ENCODE data around the gene SLC26A9.

Gene SLC26A9

GRCh38 chr1:205965036-205965884 lies 22.0 kb upstream of the SLC26A9 start:
- H3K27ac ChIP-seq (ENCODE audit: extremely low read depth, low read depth, low read length), result no peak overlapping the region
- TF ChIP-seq SP2 (tag by site-specific recombination; IDR thresholded peaks at IDR 0.05) (no peak), GLIS1 (tag by site-specific recombination; IDR thresholded peaks at IDR 0.05) (peak; percentile 35)
- H3K9me3 ChIP-seq (ENCODE audit: control insufficient read depth, insufficient read depth, low read depth, low read length), result no peaks in the 10 kb centered on the region
- CTCF ChIA-PET, result interaction anchor here (1.6 to 2.4 kb wide), 2 partner anchors 12 to 47 kb away, joined by 6 to 14 read pairs; no protein-coding TSS in a partner anchor
- POLR2A ChIA-PET, result no interaction called here
- no peaks in the 10 kb centered on the region for H3K36me3 ChIP-seq (ENCODE audit: control insufficient read depth in 2 of 2, insufficient read depth in 1 of 2, low read length in 2 of 2)
- H3K4me3 ChIP-seq (ENCODE audit: low read depth, low read length), result no peak overlapping the region
- peaks cover 9% of the 10 kb centered on the region for H3K4me1 ChIP-seq (ENCODE audit: control insufficient read depth, insufficient read depth, low read length)

- Histone ChIP-seq H3K4me1 (ENCODE audit: control insufficient read depth, insufficient read depth, low read length) (peaks cover 9% of the 10 kb centered on the region), H3K36me3 (ENCODE audit: control insufficient read depth in 2 of 2, insufficient read depth in 1 of 2, low read length in 2 of 2) (no peaks in the 10 kb centered on the region), H3K27ac (ENCODE audit: extremely low read depth, low read depth, low read length) (no peak overlapping the region), H3K9me3 (ENCODE audit: control insufficient read depth, insufficient read depth, low read depth, low read length) (no peaks in the 10 kb centered on the region), H3K4me3 (ENCODE audit: low read depth, low read length) (no peak overlapping the region)
- ChIA-PET CTCF (interaction anchor here (0.7 to 6.9 kb wide), 4 partner anchors 14 to 63 kb away, joined by 3 to 39 read pairs (median 16); no protein-coding TSS in a partner anchor), POLR2A (interaction anchor here (1.4 kb wide), 1 partner anchor 20 kb away, joined by 3 read pairs; the partner anchor contains the start of gene SLC26A9)
- TF ChIP-seq ZNF704 (tag by site-specific recombination; IDR thresholded peaks at IDR 0.05), result no peak
- no peak for TF ChIP-seq BCL11B (tag by site-specific recombination; IDR thresholded peaks at IDR 0.05; ENCODE audit: low read depth)
- no peak for TF ChIP-seq ZIC2 (tag by site-specific recombination; IDR thresholded peaks at IDR 0.05)
- no peak for TF ChIP-seq HOXD13 (CRISPR knock-in tag; IDR thresholded peaks at IDR 0.05; ENCODE audit: borderline replicate concordance)
- TF ChIP-seq ZNF449 (tag by site-specific recombination; IDR thresholded peaks at IDR 0.05), result no peak
- TF ChIP-seq PBX3 (CRISPR knock-in tag; IDR thresholded peaks at IDR 0.05), result no peak
- TF ChIP-seq ZBTB6 (tag by site-specific recombination; IDR thresholded peaks at IDR 0.05), result no peak
- no peak for TF ChIP-seq ZNF132 (tag by site-specific recombination; IDR thresholded peaks at IDR 0.05; ENCODE audit: borderline replicate concordance)
- no peak for TF ChIP-seq ZBTB7A (tag by site-specific recombination; IDR thresholded peaks at IDR 0.05; ENCODE audit: low read depth)
- TF ChIP-seq ATF2 (tag by site-specific recombination; IDR thresholded peaks at IDR 0.05; ENCODE audit: low read depth), result no peak
- TF ChIP-seq ZFP37 (tag by site-specific recombination; IDR thresholded peaks at IDR 0.05), result no peak
- no peak for TF ChIP-seq ZNF521 (tag by site-specific recombination; IDR thresholded peaks at IDR 0.05)
- no peak for TF ChIP-seq PRDM10 (tag by site-specific recombination; IDR thresholded peaks at IDR 0.05)
Observed at GRCh38 chr1:205963352-205964155, 20.3 kb upstream of the SLC26A9 start.
